ENCODE data around the gene OR5AK2. TPM values are rescaled to one million over a fixed set of nuclear protein-coding genes. Genes with fewer than 3 reads are reported as not detected.
"Not testable (repeated sequence)": the region's sequence is repeated elsewhere in the genome, so short reads cannot be mapped to it uniquely, and the experiment has no call there.

OR5AK2 gene, protein sequence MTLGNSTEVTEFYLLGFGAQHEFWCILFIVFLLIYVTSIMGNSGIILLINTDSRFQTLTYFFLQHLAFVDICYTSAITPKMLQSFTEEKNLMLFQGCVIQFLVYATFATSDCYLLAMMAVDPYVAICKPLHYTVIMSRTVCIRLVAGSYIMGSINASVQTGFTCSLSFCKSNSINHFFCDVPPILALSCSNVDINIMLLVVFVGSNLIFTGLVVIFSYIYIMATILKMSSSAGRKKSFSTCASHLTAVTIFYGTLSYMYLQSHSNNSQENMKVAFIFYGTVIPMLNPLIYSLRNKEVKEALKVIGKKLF
- total RNA-seq = not detected in 2 replicates

DNA sequence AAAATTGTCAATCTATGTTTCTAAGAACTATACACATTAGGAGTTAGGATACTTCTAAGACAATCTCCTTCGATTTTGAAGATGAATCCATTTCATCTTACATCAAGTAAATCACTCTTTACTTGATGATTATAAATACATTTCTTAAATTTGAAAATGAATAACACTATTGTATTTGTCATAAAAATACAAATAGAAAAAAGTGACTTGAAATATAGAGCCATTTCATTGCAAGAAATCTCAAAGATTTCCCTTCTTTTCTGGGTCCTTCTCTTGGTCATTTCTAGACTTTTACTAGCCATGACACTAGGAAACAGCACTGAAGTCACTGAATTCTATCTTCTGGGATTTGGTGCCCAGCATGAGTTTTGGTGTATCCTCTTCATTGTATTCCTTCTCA, at the start of gene OR5AK2:
OR5AK2 (plus strand) TSS at position 301 of the 400 bp plus-strand sequence; CDS start at position 301, 0 bp downstream.
- Histone ChIP-seq H3K36me3 (ENCODE audit: control insufficient read depth, insufficient read depth, low read length) (no peaks in the 10 kb centered on the region), H3K27me3 (ENCODE audit: control insufficient read depth, insufficient read depth, low read length) (no peaks in the 10 kb centered on the region), H3K4me3 (ENCODE audit: low read depth, low read length) (no peak within 1 kb of the TSS)
- no peak for FAIRE-seq
- TF ChIP-seq, protein P1, sequence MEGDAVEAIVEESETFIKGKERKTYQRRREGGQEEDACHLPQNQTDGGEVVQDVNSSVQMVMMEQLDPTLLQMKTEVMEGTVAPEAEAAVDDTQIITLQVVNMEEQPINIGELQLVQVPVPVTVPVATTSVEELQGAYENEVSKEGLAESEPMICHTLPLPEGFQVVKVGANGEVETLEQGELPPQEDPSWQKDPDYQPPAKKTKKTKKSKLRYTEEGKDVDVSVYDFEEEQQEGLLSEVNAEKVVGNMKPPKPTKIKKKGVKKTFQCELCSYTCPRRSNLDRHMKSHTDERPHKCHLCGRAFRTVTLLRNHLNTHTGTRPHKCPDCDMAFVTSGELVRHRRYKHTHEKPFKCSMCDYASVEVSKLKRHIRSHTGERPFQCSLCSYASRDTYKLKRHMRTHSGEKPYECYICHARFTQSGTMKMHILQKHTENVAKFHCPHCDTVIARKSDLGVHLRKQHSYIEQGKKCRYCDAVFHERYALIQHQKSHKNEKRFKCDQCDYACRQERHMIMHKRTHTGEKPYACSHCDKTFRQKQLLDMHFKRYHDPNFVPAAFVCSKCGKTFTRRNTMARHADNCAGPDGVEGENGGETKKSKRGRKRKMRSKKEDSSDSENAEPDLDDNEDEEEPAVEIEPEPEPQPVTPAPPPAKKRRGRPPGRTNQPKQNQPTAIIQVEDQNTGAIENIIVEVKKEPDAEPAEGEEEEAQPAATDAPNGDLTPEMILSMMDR (IDR thresholded peaks at IDR 0.05; ENCODE audit: insufficient read depth, low read length, severe bottlenecking) = no peak
- DNase-seq (ENCODE audit: low read depth) = no peak

DNA sequence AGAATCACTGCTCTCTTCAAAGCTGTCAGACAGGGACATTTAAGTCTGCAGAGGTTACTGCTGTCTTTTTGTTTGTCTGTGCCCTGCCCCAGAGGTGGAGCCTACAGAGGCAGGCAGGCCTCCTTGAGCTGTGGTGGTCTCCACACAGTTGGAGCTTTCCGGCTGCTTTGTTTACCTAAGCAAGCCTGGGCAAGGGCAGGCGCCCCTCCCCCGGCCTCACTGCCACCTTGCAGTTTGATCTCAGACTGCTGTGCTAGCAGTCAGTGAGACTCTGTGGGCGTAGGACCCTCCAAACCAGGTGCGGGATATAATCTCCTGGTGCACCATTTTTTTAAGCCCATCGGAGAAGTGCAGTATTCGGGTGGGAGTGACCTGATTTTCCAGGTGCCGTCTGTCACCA, 43.2 kb upstream of the OR5AK2 start:
- H3K27me3 ChIP-seq (ENCODE audit: control insufficient read depth, insufficient read depth, low read length); FAIRE-seq; H3K36me3 ChIP-seq (ENCODE audit: control insufficient read depth, insufficient read depth, low read length); DNase-seq (ENCODE audit: low read depth); H3K4me3 ChIP-seq (ENCODE audit: low read depth, low read length): not testable (repeated sequence)

DNA sequence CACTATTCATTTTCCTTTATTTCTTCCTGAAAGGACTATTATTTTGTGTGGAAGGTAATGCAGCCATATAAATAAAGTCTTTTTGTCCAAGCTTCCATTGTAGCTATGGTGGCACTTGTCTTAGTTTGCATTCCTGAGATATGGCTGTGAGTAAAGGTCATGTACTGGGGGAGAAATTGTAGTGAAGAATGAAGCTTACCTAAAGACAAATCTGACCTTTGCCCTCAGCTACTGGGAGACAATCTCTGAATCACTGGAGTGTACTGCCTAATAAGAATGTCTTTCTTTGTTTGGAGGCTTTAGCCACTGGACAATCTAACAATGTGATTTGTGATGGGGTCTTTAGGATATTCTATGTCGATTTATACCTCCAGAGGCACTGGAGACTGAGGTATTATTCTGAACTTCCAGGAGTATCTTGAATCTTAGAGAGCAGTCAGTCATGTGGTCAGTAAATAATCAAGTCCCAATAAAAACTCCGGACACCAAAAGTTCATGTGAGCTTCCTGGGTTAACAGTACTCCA, 39.7 kb upstream of the OR5AK2 start:
- no peaks in the 10 kb centered on the region for H3K36me3 ChIP-seq (ENCODE audit: control insufficient read depth, insufficient read depth, low read length)
- FAIRE-seq (no peak), DNase-seq (ENCODE audit: low read depth) (no peak)
- H3K27me3 ChIP-seq (ENCODE audit: control insufficient read depth, insufficient read depth, low read length) = no peaks in the 10 kb centered on the region
- TF ChIP-seq, protein P1 (IDR thresholded peaks at IDR 0.05; ENCODE audit: insufficient read depth, low read length, severe bottlenecking) = no peak
- no peak overlapping the region for H3K4me3 ChIP-seq (ENCODE audit: low read depth, low read length)

DNA sequence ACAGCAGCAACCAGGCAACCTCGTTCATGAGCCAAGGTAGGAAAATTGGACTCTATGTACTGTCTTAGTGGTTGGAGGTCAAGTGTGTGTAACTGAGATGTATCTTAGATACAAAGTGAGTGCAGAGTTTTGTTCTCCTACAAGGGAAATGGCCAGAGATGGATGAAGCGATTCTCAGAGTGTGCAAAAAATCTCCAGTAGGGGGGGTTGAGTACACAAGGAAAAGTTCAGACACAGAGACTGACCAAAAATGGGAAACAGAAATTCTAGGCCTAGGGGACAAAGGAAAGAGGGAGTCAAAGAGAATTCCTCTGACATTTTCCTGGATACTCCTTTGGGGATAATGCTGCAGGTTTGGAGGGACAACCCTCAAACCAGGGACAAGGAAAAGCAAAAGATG, 38.2 kb upstream of the OR5AK2 start:
- FAIRE-seq (peak; percentile 81), DNase-seq (ENCODE audit: low read depth) (no peak)
- Histone ChIP-seq H3K27me3 (ENCODE audit: control insufficient read depth, insufficient read depth, low read length) (no peaks in the 10 kb centered on the region), H3K36me3 (ENCODE audit: control insufficient read depth, insufficient read depth, low read length) (no peaks in the 10 kb centered on the region), H3K4me3 (ENCODE audit: low read depth, low read length) (no peak overlapping the region)
- TF ChIP-seq, protein P1 (IDR thresholded peaks at IDR 0.05; ENCODE audit: insufficient read depth, low read length, severe bottlenecking) = no peak

DNA sequence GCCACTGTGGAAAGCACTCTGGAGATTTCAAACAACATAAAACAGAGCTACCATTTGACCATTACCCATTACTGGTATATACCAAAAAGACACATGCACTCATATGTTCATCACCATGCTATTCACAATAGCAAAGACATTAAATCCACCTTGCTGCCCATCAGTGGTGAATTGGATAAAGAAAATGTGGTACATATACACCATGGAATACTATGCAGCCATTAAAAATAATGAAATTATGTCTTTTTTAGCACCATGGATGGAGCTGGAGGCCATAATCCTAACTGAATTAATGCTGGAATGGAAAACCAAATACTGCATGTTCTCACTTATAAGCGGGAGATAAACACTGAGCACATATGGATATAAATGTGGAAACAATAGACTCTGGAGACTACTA, 34.8 kb upstream of the OR5AK2 start:
- not testable (repeated sequence) for DNase-seq (ENCODE audit: low read depth); H3K4me3 ChIP-seq (ENCODE audit: low read depth, low read length); H3K27me3 ChIP-seq (ENCODE audit: control insufficient read depth, insufficient read depth, low read length); H3K36me3 ChIP-seq (ENCODE audit: control insufficient read depth, insufficient read depth, low read length); FAIRE-seq

DNA sequence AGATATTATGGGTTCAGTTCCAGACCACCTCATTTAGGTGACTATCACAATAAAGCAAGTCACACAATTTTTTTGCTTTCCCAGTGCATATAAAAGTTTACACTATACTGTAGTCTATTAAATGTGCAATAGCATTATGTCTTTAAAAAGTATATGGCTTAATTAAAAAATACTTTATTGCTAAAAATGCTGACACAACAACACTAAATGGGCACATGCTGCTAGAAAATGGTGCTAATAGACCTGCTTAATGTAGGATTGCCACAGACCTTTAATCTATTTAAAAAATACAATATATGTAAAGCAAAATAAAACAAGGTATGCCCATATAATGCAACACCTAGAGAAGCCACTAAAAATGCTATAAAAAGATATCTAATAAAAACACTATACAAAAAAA, 27.1 kb upstream of the OR5AK2 start:
- H3K36me3 ChIP-seq (ENCODE audit: control insufficient read depth, insufficient read depth, low read length) = no peaks in the 10 kb centered on the region
- TF ChIP-seq, protein P1 (IDR thresholded peaks at IDR 0.05; ENCODE audit: insufficient read depth, low read length, severe bottlenecking) = no peak
- FAIRE-seq (no peak), DNase-seq (ENCODE audit: low read depth) (no peak)
- H3K4me3 ChIP-seq (ENCODE audit: low read depth, low read length) = no peak overlapping the region
- H3K27me3 ChIP-seq (ENCODE audit: control insufficient read depth, insufficient read depth, low read length) = no peaks in the 10 kb centered on the region

DNA sequence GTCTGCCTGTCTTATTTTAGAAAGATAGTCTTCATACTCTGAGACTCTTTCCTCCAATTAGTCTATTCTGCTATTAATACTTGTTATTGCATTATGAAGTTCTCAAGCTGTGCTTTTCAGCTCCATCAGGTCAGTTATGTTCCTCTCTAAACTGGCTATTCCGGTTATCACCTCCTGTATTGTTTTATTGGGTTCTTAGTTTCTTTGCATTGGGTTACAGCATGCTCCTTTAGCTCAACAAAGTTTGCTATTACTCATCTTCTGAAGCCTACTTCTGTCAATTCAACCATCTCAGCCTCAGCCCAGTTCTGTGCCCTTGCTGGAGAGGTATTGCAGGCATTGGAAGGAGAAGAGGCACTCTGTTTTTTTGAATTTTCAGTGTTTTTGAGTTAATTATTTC, 21.0 kb upstream of the OR5AK2 start:
- Histone ChIP-seq H3K4me3 (ENCODE audit: low read depth, low read length) (no peak overlapping the region), H3K27me3 (ENCODE audit: control insufficient read depth, insufficient read depth, low read length) (no peaks in the 10 kb centered on the region), H3K36me3 (ENCODE audit: control insufficient read depth, insufficient read depth, low read length) (no peaks in the 10 kb centered on the region)
- no peak for FAIRE-seq
- DNase-seq (ENCODE audit: low read depth) = peak; percentile 57
- TF ChIP-seq, protein P1 (IDR thresholded peaks at IDR 0.05; ENCODE audit: insufficient read depth, low read length, severe bottlenecking) = no peak

All from bronchial epithelial cell (primary cell).